ENCODE results near the gene KIAA0825. TPM values are rescaled to one million over a fixed set of nuclear protein-coding genes. Genes with fewer than 3 reads are reported as not detected.
A peak's percentile ranks its signal among the peaks of the same experiment; 100 is the strongest.

Gene KIAA0825
- total RNA-seq, 1 donor from 2014 or later: 5.0 TPM

GRCh38 chr5:94618029-94618492 lies 343 bp downstream of the KIAA0825 start:
- no peak for DNase-seq (ENCODE audit: extremely low spot score, unreplicated experiment)
- Mint-ChIP-seq H3K4me1 (ENCODE audit: unreplicated experiment) (peaks cover 33% of the 10 kb centered on the region), H3K4me3 (ENCODE audit: unreplicated experiment) (peak overlapping the region; percentile 93), H3K9me3 (ENCODE audit: unreplicated experiment) (no peaks in the 10 kb centered on the region), H3K27ac (ENCODE audit: unreplicated experiment) (peak overlapping the region; percentile 92), H3K36me3 (ENCODE audit: unreplicated experiment) (no peaks in the 10 kb centered on the region), H3K27me3 (ENCODE audit: unreplicated experiment) (no peaks in the 10 kb centered on the region)
- no peak for TF ChIP-seq CTCF (IDR thresholded peaks at IDR 0.05)

GRCh38 chr5:94615862-94616261 lies 2.5 kb downstream of the KIAA0825 start:
- H3K36me3 Mint-ChIP-seq (ENCODE audit: unreplicated experiment): no peaks in the 10 kb centered on the region
- no peak overlapping the region for H3K27ac Mint-ChIP-seq (ENCODE audit: unreplicated experiment)
- no peak overlapping the region for H3K4me3 Mint-ChIP-seq (ENCODE audit: unreplicated experiment)
- H3K9me3 Mint-ChIP-seq (ENCODE audit: unreplicated experiment): no peaks in the 10 kb centered on the region
- peaks cover 22% of the 10 kb centered on the region for H3K4me1 Mint-ChIP-seq (ENCODE audit: unreplicated experiment)
- DNase-seq (ENCODE audit: extremely low spot score, unreplicated experiment): no peak
- H3K27me3 Mint-ChIP-seq (ENCODE audit: unreplicated experiment): no peaks in the 10 kb centered on the region
- TF ChIP-seq CTCF (IDR thresholded peaks at IDR 0.05): no peak

GRCh38 chr5:94614156-94614805 lies 4.1 kb downstream of the KIAA0825 start:
- Mint-ChIP-seq H3K4me1 (ENCODE audit: unreplicated experiment) (peaks cover 13% of the 10 kb centered on the region), H3K9me3 (ENCODE audit: unreplicated experiment) (no peaks in the 10 kb centered on the region), H3K4me3 (ENCODE audit: unreplicated experiment) (no peak overlapping the region), H3K27me3 (ENCODE audit: unreplicated experiment) (no peaks in the 10 kb centered on the region), H3K36me3 (ENCODE audit: unreplicated experiment) (no peaks in the 10 kb centered on the region), H3K27ac (ENCODE audit: unreplicated experiment) (no peak overlapping the region)
- TF ChIP-seq CTCF (IDR thresholded peaks at IDR 0.05): no peak
- DNase-seq (ENCODE audit: extremely low spot score, unreplicated experiment): no peak

- Mint-ChIP-seq H3K27ac (ENCODE audit: unreplicated experiment) (no peak overlapping the region), H3K36me3 (ENCODE audit: unreplicated experiment) (no peaks in the 10 kb centered on the region), H3K9me3 (ENCODE audit: unreplicated experiment) (no peaks in the 10 kb centered on the region), H3K4me3 (ENCODE audit: unreplicated experiment) (no peak overlapping the region), H3K4me1 (ENCODE audit: unreplicated experiment) (peaks cover 11% of the 10 kb centered on the region), H3K27me3 (ENCODE audit: unreplicated experiment) (no peaks in the 10 kb centered on the region)
- no peak for TF ChIP-seq CTCF (IDR thresholded peaks at IDR 0.05)
- DNase-seq (ENCODE audit: extremely low spot score, unreplicated experiment): no peak
These were observed 4.8 kb downstream of the KIAA0825 start for GRCh38 chr5:94613583-94613982.

- DNase-seq (ENCODE audit: extremely low spot score, unreplicated experiment): no peak
- Mint-ChIP-seq H3K36me3 (ENCODE audit: unreplicated experiment) (no peaks in the 10 kb centered on the region), H3K4me1 (ENCODE audit: unreplicated experiment) (no peaks in the 10 kb centered on the region), H3K9me3 (ENCODE audit: unreplicated experiment) (peaks cover 7% of the 10 kb centered on the region), H3K27me3 (ENCODE audit: unreplicated experiment) (no peaks in the 10 kb centered on the region), H3K27ac (ENCODE audit: unreplicated experiment) (no peak overlapping the region), H3K4me3 (ENCODE audit: unreplicated experiment) (no peak overlapping the region)
- TF ChIP-seq CTCF (IDR thresholded peaks at IDR 0.05): no peak
These were observed 23.0 kb downstream of the KIAA0825 start for GRCh38 chr5:94595281-94595840.

Measured in osteocyte (in vitro differentiated cells).